Loucy (cell line): ENCODE data around the gene HEG1.

Experiments used
- CTCF ChIP-seq: fragments of 200-600 bp; sonication (generic); conservative IDR thresholded peaks from 2 replicates; pipeline ENCODE4 v1.5.1; 2014; ENCODE audit warnings: mild to moderate bottlenecking, antibody characterized with exemption, low read length
- EZH2phosphoT487 ChIP-seq: fragments of 200-600 bp; IDR thresholded peaks from 2 replicates; pipeline ENCODE4 v1.6.1; 2018; ENCODE audit warnings: antibody characterized with exemption, mild to moderate bottlenecking, moderate library complexity, borderline replicate concordance

DNA sequence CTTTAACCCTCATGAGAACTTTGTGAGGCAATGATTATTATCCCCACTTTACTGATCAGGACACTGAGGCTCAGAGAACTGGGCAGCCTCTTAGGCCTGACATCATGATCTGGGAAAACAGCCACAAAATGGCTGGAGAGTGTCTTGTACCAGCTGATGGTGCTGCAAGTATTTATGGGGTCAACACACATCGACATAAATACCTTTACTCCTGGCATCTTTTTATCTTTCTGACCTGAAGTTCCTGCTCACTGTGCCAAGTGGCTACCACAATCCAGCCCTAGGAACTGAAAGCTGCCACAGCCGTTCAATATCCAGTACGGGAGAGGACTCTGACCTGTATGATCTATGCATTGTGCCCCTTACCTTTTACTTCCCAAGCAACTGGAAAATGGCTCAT, 92.0 kb downstream of the HEG1 start:
- TF ChIP-seq CTCF (no peak), EZH2phosphoT487 (no peak)
